Liver (tissue), 5 donors: ENCODE data around the gene RAD9A. TPM values are rescaled to one million over a fixed set of nuclear protein-coding genes. Genes with fewer than 3 reads are reported as not detected.

Experiments
- polyA plus RNA-seq, 2 donors: library from polyadenylated mRNA; stranded (reverse) in 1 of 2; unstranded in 1 of 2; fragments of 200-250 nt in 1 of 2; fragments of >200 nt in 1 of 2; fragmentation: Nextera tagmentation in 1 of 2; extraction: Ambion mirVana in 1 of 2; gene quantifications; one replicate each; pipeline versions ENCODE4 v1.2.1 to v1.2.3, GENCODE V29; 2013 to 2015
- small RNA-seq: library from RNA; depleted of rRNA; stranded (forward); fragments of <200 nt; gene quantifications from one replicate; pipeline ENCODE3, GENCODE V24; 2014
- total RNA-seq, 2 donors: library from RNA; depleted of rRNA; stranded (reverse); fragments of >200 nt; gene quantifications; one replicate each; pipeline ENCODE4 v1.2.3, GENCODE V29; 2014
- donor health status: healthy.
- donor health status: healthy.
- donor health status: healthy.

Gene RAD9A
- total and polyA plus RNA-seq, 4 donors: 4.5 to 8.6 (median 5.6) TPM

Small RNA genes within 50 kb of the gene (small RNA-seq; reads per million reads assigned to genes)
- gene RN7SKP239: not detected
- not detected for gene RNU6-1238P

Other genes starting within 250 kb of the RAD9A start
- 10 to 100 TPM; 35.0 to 41.4 TPM for gene GRK2, start 125.5 kb upstream of the RAD9A start, total RNA-seq
- gene GRK2, start 125.5 kb upstream of the RAD9A start, polyA plus RNA-seq: 10 to 100 TPM; 13.4 to 28.4 TPM
- gene ANKRD13D, start 102.7 kb upstream of the RAD9A start, total RNA-seq: 10 to 100 TPM in 1 of 2 donors, 1 to 10 TPM in 1; 5.6 to 15.0 TPM
- 1 to 10 TPM; 5.5 to 6.1 TPM for gene ANKRD13D, start 102.7 kb upstream of the RAD9A start, polyA plus RNA-seq
- 10 to 100 TPM in 1 of 2 donors, 1 to 10 TPM in 1; 4.8 to 10.4 TPM for gene SSH3, start 88.5 kb upstream of the RAD9A start, total RNA-seq
- gene SSH3, start 88.5 kb upstream of the RAD9A start, polyA plus RNA-seq: 1 to 10 TPM; 7.6 to 8.7 TPM
- gene POLD4, start 38.4 kb upstream of the RAD9A start, total RNA-seq: 10 to 100 TPM; 18.8 to 53.0 TPM
- gene POLD4, start 38.4 kb upstream of the RAD9A start, polyA plus RNA-seq: 100 to 1,000 TPM; 119 to 246 TPM
- gene CLCF1, start 18.4 kb upstream of the RAD9A start, total RNA-seq: under 1 TPM; 0.17 to 0.23 TPM
- 1 to 10 TPM in 1 of 2 donors, under 1 TPM in 1; 0.14 to 1.8 TPM for gene CLCF1, start 18.4 kb upstream of the RAD9A start, polyA plus RNA-seq
- gene PPP1CA, start 9.9 kb downstream of the RAD9A start, total RNA-seq: 10 to 100 TPM; 62.4 to 92.9 TPM
- 10 to 100 TPM; 74.2 to 77.6 TPM for gene PPP1CA, start 9.9 kb downstream of the RAD9A start, polyA plus RNA-seq
- 1 to 10 TPM; 2.3 to 4.4 TPM for gene TBC1D10C, start 12.1 kb downstream of the RAD9A start, total RNA-seq
- gene TBC1D10C, start 12.1 kb downstream of the RAD9A start, polyA plus RNA-seq: 1 to 10 TPM; 1.1 to 1.6 TPM
- gene CARNS1, start 23.7 kb downstream of the RAD9A start, total RNA-seq: under 1 TPM; 0.05 to 0.08 TPM
- under 1 TPM; 0.12 to 0.19 TPM for gene CARNS1, start 23.7 kb downstream of the RAD9A start, polyA plus RNA-seq
- gene RPS6KB2, start 36.5 kb downstream of the RAD9A start, total RNA-seq: 10 to 100 TPM; 42.2 to 49.6 TPM
- gene RPS6KB2, start 36.5 kb downstream of the RAD9A start, polyA plus RNA-seq: 10 to 100 TPM; 31.5 to 33.2 TPM
- 1 to 10 TPM; 3.9 to 5.0 TPM for gene PTPRCAP, start 45.7 kb downstream of the RAD9A start, total RNA-seq
- 1 to 10 TPM; 2.9 to 6.2 TPM for gene PTPRCAP, start 45.7 kb downstream of the RAD9A start, polyA plus RNA-seq
- 10 to 100 TPM; 34.4 to 41.4 TPM for gene CORO1B, start 51.5 kb downstream of the RAD9A start, total RNA-seq
- 10 to 100 TPM; 14.1 to 38.4 TPM for gene CORO1B, start 51.5 kb downstream of the RAD9A start, polyA plus RNA-seq
- not detected for gene GPR152, start 60.7 kb downstream of the RAD9A start, total RNA-seq
- not detected for gene GPR152, start 60.7 kb downstream of the RAD9A start, polyA plus RNA-seq
- gene CABP4, start 63.4 kb downstream of the RAD9A start, total RNA-seq: 1 to 10 TPM; 2.1 to 2.9 TPM
- gene CABP4, start 63.4 kb downstream of the RAD9A start, polyA plus RNA-seq: 1 to 10 TPM in 1 of 2 donors, under 1 TPM in 1; 0.85 to 1.2 TPM
- 10 to 100 TPM; 10.2 to 50.8 TPM for gene TMEM134, start 77.3 kb downstream of the RAD9A start, total RNA-seq
- gene TMEM134, start 77.3 kb downstream of the RAD9A start, polyA plus RNA-seq: 10 to 100 TPM; 76.3 to 86.9 TPM
- gene AIP, start 91.0 kb downstream of the RAD9A start, total RNA-seq: 10 to 100 TPM; 17.6 to 21.5 TPM
- gene AIP, start 91.0 kb downstream of the RAD9A start, polyA plus RNA-seq: 10 to 100 TPM; 24.7 to 28.2 TPM
- gene PITPNM1, start 113.4 kb downstream of the RAD9A start, total RNA-seq: 1 to 10 TPM; 3.2 to 6.9 TPM
- gene PITPNM1, start 113.4 kb downstream of the RAD9A start, polyA plus RNA-seq: 1 to 10 TPM; 1.3 to 9.3 TPM
- 10 to 100 TPM; 14.1 to 32.5 TPM for gene CDK2AP2, start 116.2 kb downstream of the RAD9A start, total RNA-seq
- 100 to 1,000 TPM in 1 of 2 donors, 10 to 100 TPM in 1; 80.7 to 126 TPM for gene CDK2AP2, start 116.2 kb downstream of the RAD9A start, polyA plus RNA-seq
- gene CABP2, start 131.5 kb downstream of the RAD9A start, total RNA-seq: not detected
- gene CABP2, start 131.5 kb downstream of the RAD9A start, polyA plus RNA-seq: not detected
- gene GSTP1, start 191.8 kb downstream of the RAD9A start, total RNA-seq: 100 to 1,000 TPM in 1 of 2 donors, 10 to 100 TPM in 1; 25.6 to 228 TPM
- gene GSTP1, start 191.8 kb downstream of the RAD9A start, polyA plus RNA-seq: 10 to 100 TPM; 35.1 to 54.5 TPM
- gene NDUFV1, start 214.9 kb downstream of the RAD9A start, total RNA-seq: 100 to 1,000 TPM in 1 of 2 donors, 10 to 100 TPM in 1; 83.6 to 162 TPM
- gene NDUFV1, start 214.9 kb downstream of the RAD9A start, polyA plus RNA-seq: 100 to 1,000 TPM; 163 to 172 TPM
- 10 to 100 TPM; 19.5 to 19.6 TPM for gene NUDT8, start 238.0 kb downstream of the RAD9A start, total RNA-seq
- 10 to 100 TPM; 29.3 to 66.9 TPM for gene NUDT8, start 238.0 kb downstream of the RAD9A start, polyA plus RNA-seq
- gene TBX10, start 247.8 kb downstream of the RAD9A start, total RNA-seq: not detected
- gene TBX10, start 247.8 kb downstream of the RAD9A start, polyA plus RNA-seq: under 1 TPM; 0.12 to 0.43 TPM